ENCODE results near the gene ZNF197. TPM values are rescaled to one million over a fixed set of nuclear protein-coding genes. Genes with fewer than 3 reads are reported as not detected.
"Not testable (repeated sequence)": the region's sequence is repeated elsewhere in the genome, so short reads cannot be mapped to it uniquely, and the experiment has no call there.

ZNF197 gene
- total RNA-seq, 1 donor from 2014 or later = 7.0 TPM

GRCh38 chr3:44659434-44659833 lies 34.6 kb downstream of the ZNF197 start:
- ATAC-seq (no peak), DNase-seq (ENCODE audit: low spot score) (no peak)

- DNase-seq (ENCODE audit: low spot score) = no peak
- ATAC-seq = no peak
These were observed 36.4 kb downstream of the ZNF197 start for GRCh38 chr3:44661189-44661588.

DNA sequence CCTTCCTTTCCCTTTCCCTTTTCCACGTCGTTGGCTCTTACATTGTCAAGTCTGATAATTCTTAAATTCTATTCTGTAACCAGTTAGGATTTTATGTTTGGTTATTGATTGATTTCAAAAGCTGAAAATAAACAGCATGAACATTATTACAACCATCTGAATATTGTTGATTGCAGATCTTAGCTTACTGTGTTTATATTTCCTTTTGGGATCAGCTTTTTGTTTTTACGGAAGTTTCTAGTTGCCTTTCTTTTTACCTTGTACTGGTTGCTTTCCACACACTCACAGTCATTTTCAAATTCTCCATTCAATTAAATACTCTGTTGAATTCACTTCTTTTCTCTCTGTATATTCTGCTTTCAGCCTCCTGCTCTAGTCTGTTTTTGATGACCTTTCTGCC lies 40.3 kb downstream of the ZNF197 start:
- DNase-seq (ENCODE audit: low spot score) (no peak), ATAC-seq (no peak)

DNA sequence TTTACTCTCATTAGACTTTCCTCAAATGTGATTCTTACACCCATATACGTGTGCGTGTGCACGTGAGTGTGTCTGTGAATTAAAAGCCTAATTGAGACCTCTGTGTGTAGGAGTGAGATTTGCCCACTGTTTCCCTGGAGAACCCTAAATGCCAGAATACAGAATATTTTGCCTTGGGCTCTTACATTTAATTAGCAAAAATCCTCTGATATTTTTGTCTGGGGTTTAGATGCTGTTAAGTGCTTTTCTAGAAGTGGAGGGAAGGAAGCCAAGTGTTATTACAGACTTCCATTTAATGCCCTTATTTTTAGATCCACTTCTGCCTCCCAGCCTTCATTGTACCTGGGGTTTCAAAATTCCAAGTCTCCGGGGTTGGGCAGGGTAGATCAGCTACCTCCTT lies 41.5 kb downstream of the ZNF197 start:
- DNase-seq (ENCODE audit: low spot score) (no peak), ATAC-seq (no peak)

- no peak for DNase-seq (ENCODE audit: low spot score)
- ATAC-seq = no peak
These were observed 44.9 kb downstream of the ZNF197 start for GRCh38 chr3:44669760-44670159.

DNA sequence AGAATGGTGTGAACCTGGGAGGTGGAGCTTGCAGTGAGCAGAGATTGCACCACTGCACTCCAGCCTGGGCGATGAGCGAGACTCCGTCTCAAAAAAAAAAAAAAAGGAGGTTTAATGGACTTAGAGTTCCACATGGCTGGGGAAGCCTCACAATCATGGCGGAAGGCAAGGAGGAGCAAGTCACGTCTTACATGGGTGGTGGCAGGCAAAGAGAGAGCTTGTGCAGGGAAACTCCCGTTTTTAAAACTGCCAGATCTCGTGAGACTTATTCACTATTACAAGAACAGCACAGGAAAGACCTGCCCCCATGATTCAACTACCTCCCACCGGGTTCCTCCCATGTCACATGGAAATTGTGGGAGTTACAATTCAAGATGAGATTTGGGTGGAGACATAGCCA lies 48.6 kb downstream of the ZNF197 start:
- not testable (repeated sequence) for DNase-seq (ENCODE audit: low spot score); ATAC-seq

DNA sequence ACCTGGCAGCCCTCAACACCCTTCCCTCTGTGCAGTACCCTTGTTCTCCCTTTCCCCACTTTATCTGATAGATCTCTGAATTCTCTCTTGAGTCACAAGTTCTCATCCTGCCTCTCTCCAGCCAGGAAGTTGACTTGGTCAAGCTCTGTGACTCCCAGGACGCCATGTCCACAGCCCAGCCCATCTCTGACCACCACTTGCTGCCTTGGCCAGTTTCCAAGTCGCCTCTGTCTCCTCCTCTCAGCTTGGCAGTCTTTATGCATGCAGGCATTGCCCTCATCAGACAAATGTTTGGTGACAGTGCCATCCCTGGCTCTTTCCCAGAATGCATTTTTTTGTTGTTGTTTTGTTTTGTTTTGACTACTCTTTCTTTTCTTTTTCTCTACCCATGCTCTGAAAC lies 49.4 kb downstream of the ZNF197 start:
- ATAC-seq (no peak), DNase-seq (ENCODE audit: low spot score) (no peak)

DNA sequence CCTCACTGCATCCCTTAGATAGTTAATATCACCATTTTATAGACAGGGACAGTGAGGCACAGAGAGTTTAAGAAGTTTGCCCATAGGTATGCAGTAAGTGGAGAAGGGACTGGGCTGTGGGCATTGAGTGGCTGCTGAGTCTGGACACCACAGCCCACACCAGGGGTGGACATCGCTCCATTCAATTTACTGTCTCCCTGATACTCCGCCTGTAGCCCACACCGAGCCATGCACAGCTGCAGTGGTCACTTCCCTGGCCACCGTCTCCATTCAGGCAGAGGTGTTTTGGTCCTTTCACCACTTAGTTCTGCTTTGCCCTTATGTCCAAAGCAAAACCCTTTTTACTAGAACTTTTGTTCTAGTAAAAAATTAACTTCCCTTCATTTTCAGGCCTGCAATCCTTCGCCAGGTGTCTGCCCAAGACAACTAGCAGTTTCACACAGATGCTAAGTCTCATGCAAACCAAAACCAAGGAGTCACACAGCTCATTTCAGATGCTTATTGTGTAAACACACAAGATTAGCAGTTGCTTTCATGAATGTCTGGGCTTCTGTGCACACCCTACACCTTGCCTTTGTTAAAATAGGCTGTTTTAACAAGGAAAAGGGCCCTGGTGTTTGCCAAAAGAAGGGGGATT lies 53.8 kb downstream of the ZNF197 start:
- no peak for DNase-seq (ENCODE audit: low spot score)
- ATAC-seq = no peak

GRCh38 chr3:44680921-44681455 lies 56.2 kb downstream of the ZNF197 start:
- no peak for DNase-seq (ENCODE audit: low spot score)
- no peak for ATAC-seq

GRCh38 chr3:44682182-44682896 lies 57.5 kb downstream of the ZNF197 start:
- ATAC-seq = no peak

DNA sequence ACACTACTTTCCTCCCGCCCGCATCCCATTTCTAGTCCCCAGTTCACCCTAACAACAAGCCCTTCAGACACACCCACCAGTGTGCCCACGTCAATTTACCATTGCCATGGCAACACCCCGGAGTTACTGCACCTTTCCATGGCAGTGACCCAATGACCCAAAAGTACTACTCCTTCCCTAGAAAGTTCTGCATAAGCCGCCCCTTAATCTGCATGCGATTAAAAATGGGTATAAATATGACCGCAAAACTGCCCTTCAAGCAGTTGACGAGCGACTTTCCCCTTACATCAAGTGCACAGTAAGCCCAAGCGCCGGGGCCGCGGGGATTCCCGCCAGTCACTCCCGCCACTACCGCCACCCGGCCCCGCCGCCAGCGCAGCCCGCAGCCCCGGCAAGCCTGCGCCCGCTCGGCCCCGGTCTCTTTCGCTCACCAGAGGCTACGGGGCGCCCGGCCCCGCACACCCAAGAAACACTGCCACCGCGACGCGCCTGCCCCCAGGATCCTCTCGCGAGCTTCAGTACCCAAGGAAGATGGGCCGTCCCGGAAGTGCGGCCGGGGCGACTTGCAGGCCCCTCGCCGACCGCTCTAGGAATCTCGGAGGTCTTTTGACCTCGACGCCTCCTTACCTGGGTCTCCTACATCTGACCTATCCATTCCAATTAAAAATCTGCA lies 60.4 kb downstream of the ZNF197 start:
- peak; percentile 69 for DNase-seq (ENCODE audit: low spot score)
- peak; percentile 96 for ATAC-seq

More at GRCh38 chr3:44682182-44682896, 57.5 kb downstream of the ZNF197 start:
- DNase-seq (ENCODE audit: low spot score) = no peak

DNA sequence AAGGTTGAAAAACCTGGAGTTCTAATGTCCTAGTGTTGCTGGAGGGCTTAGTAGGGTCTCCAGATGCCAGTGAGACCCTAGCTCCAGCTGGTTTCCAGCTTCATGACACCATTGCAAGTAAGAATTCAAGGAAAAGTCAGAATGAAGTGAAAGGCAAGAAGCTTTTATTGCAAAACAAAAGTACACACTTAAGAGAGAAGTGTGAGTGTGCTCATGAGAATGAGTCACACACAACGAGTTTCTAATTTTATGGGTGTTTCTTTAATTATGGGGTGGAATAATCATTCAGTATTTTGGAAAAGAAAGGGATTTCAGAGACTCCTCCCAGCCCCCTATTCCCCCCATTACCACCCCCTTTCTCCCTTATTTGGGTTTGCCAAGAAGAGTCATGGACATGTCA lies 63.1 kb downstream of the ZNF197 start:
- ATAC-seq = no peak

More for the DNA sequence above, 63.1 kb downstream of the ZNF197 start:
- no peak for DNase-seq (ENCODE audit: low spot score)

Other genes starting within 250 kb of the ZNF197 start
- 10.6 TPM for gene ZNF445, start 147.4 kb upstream of the ZNF197 start, total RNA-seq
- 2.2 TPM for gene ZKSCAN7, start 69.8 kb upstream of the ZNF197 start, total RNA-seq
- gene ZNF660, start 40.1 kb upstream of the ZNF197 start, total RNA-seq = 0.30 TPM
- gene ZNF35, start 23.7 kb downstream of the ZNF197 start, total RNA-seq = 1.8 TPM
- gene ZNF502, start 87.6 kb downstream of the ZNF197 start, total RNA-seq = 1.8 TPM
- 1.2 TPM for gene ZNF501, start 104.6 kb downstream of the ZNF197 start, total RNA-seq
- 8.2 TPM for gene KIAA1143, start 136.6 kb downstream of the ZNF197 start, total RNA-seq
- gene KIF15, start 136.8 kb downstream of the ZNF197 start, total RNA-seq = 0.28 TPM
- 9.7 TPM for gene TMEM42, start 236.9 kb downstream of the ZNF197 start, total RNA-seq
- gene TGM4, start 249.6 kb downstream of the ZNF197 start, total RNA-seq = not detected

All from left lobe of liver (tissue), 2 donors.